IMR-90 (cell line): ENCODE data around the gene ANO1. TPM values are rescaled to one million over a fixed set of nuclear protein-coding genes. Genes with fewer than 3 reads are reported as not detected.

Experiments
- ATAC-seq: fragments of 200-7000 bp; cut with Tn5 transposase; 2 replicates; pipeline ENCODE4 v1.9.1; 2020; ENCODE audit warnings: low read depth, mild to moderate bottlenecking, moderate library complexity
- BruUV-seq: library from RNA; stranded (reverse); fragments of 400-500 nt; replicated peaks from 2 replicates; lab custom pipeline; 2021; lab: Mats Ljungman, UMichigan
- CTCF ChIA-PET: fragments of 300-600 bp; formaldehyde crosslinking; extraction: SDS; loops from one replicate; lab custom pipeline; 2021; ENCODE audit warnings: antibody characterized with exemption; lab: Yijun Ruan, JAX
- POLR2A ChIA-PET: fragments of 300-600 bp; sonication (Branson Sonifier 250); formaldehyde crosslinking; loops from one replicate; lab custom pipeline; 2022; ENCODE audit warnings: antibody characterized with exemption; ENCODE audit not compliant: unreplicated experiment; lab: Charles Lee
- DNase-seq: peaks from one replicate; pipeline ENCODE4 v3.0.0; 2013
- H2AFZ ChIP-seq: replicated peaks from 2 replicates; pipeline ENCODE3; 2013; ENCODE audit warnings: low read length, mild to moderate bottlenecking; ENCODE audit not compliant: poor library complexity
- H2AK5ac ChIP-seq: 2 replicates; pipeline ENCODE4 v1.6.1; 2013; ENCODE audit warnings: low read depth, low read length, inconsistent platforms
- H2AK9ac ChIP-seq: replicated peaks from 2 replicates; pipeline ENCODE3; 2013; ENCODE audit warnings: mild to moderate bottlenecking, low read depth, low read length, moderate library complexity; ENCODE audit not compliant: poor library complexity
- H2BK120ac ChIP-seq: 2 replicates; pipeline ENCODE4 v1.6.1; 2013; ENCODE audit warnings: low read depth, low read length, inconsistent platforms
- H2BK15ac ChIP-seq: 3 replicates; pipeline ENCODE4 v1.6.1; 2013; ENCODE audit warnings: low read depth, low read length, inconsistent platforms
- H2BK20ac ChIP-seq: 2 replicates; pipeline ENCODE4 v1.6.1; 2013; ENCODE audit warnings: low read depth, mild to moderate bottlenecking, inconsistent platforms, low read length, moderate library complexity
- H2BK5ac ChIP-seq: 2 replicates; pipeline ENCODE4 v1.6.1; 2013; ENCODE audit warnings: mild to moderate bottlenecking, low read depth, low read length, inconsistent platforms; ENCODE audit not compliant: poor library complexity, severe bottlenecking
- H3K14ac ChIP-seq: replicated peaks from 2 replicates; pipeline ENCODE4 v1.6.1; 2013; ENCODE audit warnings: low read depth, low read length, inconsistent platforms
- H3K18ac ChIP-seq: 2 replicates; pipeline ENCODE4 v1.6.1; 2013; ENCODE audit warnings: low read depth, low read length, control low read depth
- H3K23ac ChIP-seq: 2 replicates; pipeline ENCODE4 v1.6.1; 2013; ENCODE audit warnings: low read depth, low read length, inconsistent platforms
- H3K27ac ChIP-seq: 2 replicates; pipeline ENCODE4 v1.5.1; 2013; ENCODE audit warnings: mild to moderate bottlenecking, control low read depth, low read length; ENCODE audit not compliant: insufficient read depth
- H3K27me3 ChIP-seq: 2 replicates; pipeline ENCODE4 v1.6.1; 2013; ENCODE audit warnings: low read length; ENCODE audit not compliant: control insufficient read depth, insufficient read depth
- H3K36me3 ChIP-seq: 2 replicates; pipeline ENCODE4 v1.6.1; 2013; ENCODE audit warnings: low read length, mixed read lengths; ENCODE audit not compliant: control insufficient read depth, insufficient read depth
- H3K4ac ChIP-seq: 2 replicates; pipeline ENCODE4 v1.6.1; 2013; ENCODE audit warnings: low read depth, low read length, inconsistent platforms
- H3K4me1 ChIP-seq: 2 replicates; pipeline ENCODE4 v1.6.1; 2013; ENCODE audit warnings: low read length, mixed read lengths; ENCODE audit not compliant: control insufficient read depth, insufficient read depth
- H3K4me2 ChIP-seq: 2 replicates; pipeline ENCODE4 v1.6.1; 2013; ENCODE audit warnings: low read depth, mild to moderate bottlenecking, control low read depth, low read length, moderate library complexity
- H3K4me3 ChIP-seq: 2 replicates; pipeline ENCODE4 v1.5.1; 2013; ENCODE audit warnings: low read depth, mild to moderate bottlenecking, control low read depth, low read length, moderate library complexity; ENCODE audit not compliant: insufficient read depth
- H3K56ac ChIP-seq: 2 replicates; pipeline ENCODE4 v1.6.1; 2013; ENCODE audit warnings: low read length, inconsistent platforms; ENCODE audit not compliant: insufficient read depth; ENCODE audit errors: extremely low read depth
- H3K79me1 ChIP-seq, 2 experiments: 2 replicates each; pipeline ENCODE4 v1.6.1; 2013; ENCODE audit warnings: low read length in 2 of 2, inconsistent platforms in 1 of 2, low read depth in 1 of 2
- H3K9ac ChIP-seq: 2 replicates; pipeline ENCODE4 v1.6.1; 2013; ENCODE audit warnings: low read depth, low read length, control low read depth
- H3K9me1 ChIP-seq: 2 replicates; pipeline ENCODE4 v1.6.1; 2013; ENCODE audit warnings: low read length, inconsistent platforms; ENCODE audit not compliant: insufficient read depth
- H3K9me3 ChIP-seq: 2 replicates; pipeline ENCODE4 v1.6.1; 2013; ENCODE audit warnings: low read length; ENCODE audit not compliant: control insufficient read depth, insufficient read depth
- H4K20me1 ChIP-seq: 2 replicates; pipeline ENCODE4 v1.6.1; 2013; ENCODE audit warnings: low read length, inconsistent platforms; ENCODE audit not compliant: insufficient read depth
- H4K5ac ChIP-seq: 2 replicates; pipeline ENCODE4 v1.6.1; 2013; ENCODE audit warnings: mild to moderate bottlenecking, low read depth, low read length, control low read depth
- H4K8ac ChIP-seq, 2 experiments: 2 replicates each; pipeline ENCODE4 v1.6.1; 2013; ENCODE audit warnings: low read depth in 2 of 2, low read length in 2 of 2, control low read depth in 1 of 2, inconsistent platforms in 1 of 2
- H4K91ac ChIP-seq: 2 replicates; pipeline ENCODE4 v1.6.1; 2013; ENCODE audit warnings: low read depth, low read length, inconsistent platforms; ENCODE audit not compliant: insufficient read depth
- BHLHE40 ChIP-seq: fragments of 150-350 bp; IDR thresholded peaks from 2 replicates; pipeline ENCODE4 v1.6.1; 2016; ENCODE audit warnings: mild to moderate bottlenecking, low read depth, low read length
- CHD1 ChIP-seq: IDR thresholded peaks from 2 replicates; pipeline ENCODE4 v1.6.1; 2012; ENCODE audit warnings: low read depth, low read length, improper control_type of control experiment
- MXI1 ChIP-seq: IDR thresholded peaks from 2 replicates; pipeline ENCODE4 v1.6.1; 2012; ENCODE audit warnings: low read depth, mild to moderate bottlenecking, low read length, moderate library complexity, borderline replicate concordance
- NFE2L2 ChIP-seq: fragments of 150-350 bp; IDR thresholded peaks from 2 replicates; pipeline ENCODE4 v1.6.1; 2016; ENCODE audit warnings: low read depth, mild to moderate bottlenecking, low read length
- POLR2A ChIP-seq: IDR thresholded peaks from 2 replicates; pipeline ENCODE4 v1.6.1; 2012; ENCODE audit warnings: mild to moderate bottlenecking, low read depth, low read length
- RCOR1 ChIP-seq: IDR thresholded peaks from 2 replicates; pipeline ENCODE4 v1.6.1; 2012; ENCODE audit warnings: mild to moderate bottlenecking, low read length, improper control_type of control experiment; ENCODE audit not compliant: insufficient replicate concordance
- SMC3 ChIP-seq: fragments of 150-350 bp; IDR thresholded peaks from 2 replicates; pipeline ENCODE4 v1.6.1; 2016; ENCODE audit warnings: low read depth, mild to moderate bottlenecking, antibody characterized with exemption, low read length, moderate library complexity
- WGBS, 2 experiments: methylation state at CpG; one replicate each; pipeline versions ENCODE4 v1.1.5 to v1.1.7; 2013; ENCODE audit warnings: missing lambda C conversion rate in 2 of 2; ENCODE audit not compliant: insufficient read length in 1 of 2; ENCODE audit errors: extremely low coverage in 2 of 2; 5-methylcytosine and 5-hydroxymethylcytosine counted together
- dilution Hi-C: fragments of 300-500 bp; cut with HindIII; formaldehyde crosslinking; loops from one replicate; pipeline ENCODE4 v1.14.3; 2018; ENCODE audit warnings: low sequenced_read_pairs; ENCODE audit not compliant: unreplicated experiment
- in situ Hi-C: fragments of 300-500 bp; cut with MboI; formaldehyde crosslinking; loops from 3 replicates; pipeline ENCODE4 v1.14.3; 2019; ENCODE audit warnings: low sequenced_read_pairs, inconsistent platforms, mixed read lengths
- intact Hi-C: fragments of 100-400 bp; cut with micrococcal nuclease; formaldehyde crosslinking; loops from 2 replicates; pipeline ENCODE4 v1.10.0; 2022
- polyA plus RNA-seq, 3 experiments: library from polyadenylated mRNA; depleted of rRNA; stranded (reverse); fragments of >200 nt; gene quantifications; 2 replicates each; pipeline ENCODE4 v1.2.3, GENCODE V29; 2012; ENCODE audit warnings: low replicate concordance in 1 of 3
- total RNA-seq: library from RNA; depleted of rRNA; stranded (reverse); fragments of >200 nt; gene quantifications from 2 replicates; pipeline ENCODE4 v1.2.3, GENCODE V29; 2012

Gene ANO1
- total and polyA plus RNA-seq, 2 of the 4 experiments (the other 2 are of a cell fraction), result 4.1 to 10.7 TPM

DNA sequence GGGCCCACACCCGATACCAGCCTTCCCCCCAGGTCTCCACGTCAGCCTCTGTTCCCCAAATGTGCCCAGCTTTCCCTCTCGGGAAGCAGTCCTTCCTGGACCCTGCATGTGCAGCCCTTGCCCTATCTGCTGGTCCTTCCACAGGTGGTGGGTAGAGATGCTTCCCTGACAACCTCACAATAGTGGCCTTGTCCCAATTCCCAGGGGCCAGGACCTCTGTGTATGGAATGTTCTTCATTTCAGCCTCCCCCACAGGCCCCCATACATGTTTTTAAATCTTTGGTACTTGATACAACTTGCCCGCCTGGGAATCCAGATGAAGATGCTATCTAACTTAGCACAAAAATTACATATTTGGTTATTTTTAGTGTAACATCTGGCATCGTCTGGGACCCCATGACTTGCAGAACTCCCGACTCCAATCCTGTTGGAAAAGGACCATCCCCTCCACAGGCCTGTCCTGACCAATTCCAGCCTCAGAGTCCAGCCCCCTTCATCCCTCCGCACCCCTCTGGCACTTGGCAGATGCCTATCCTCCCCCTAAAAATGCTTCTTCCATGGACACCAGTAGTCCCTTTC is 39.5 kb downstream of the ANO1 start:
- Histone ChIP-seq H3K79me1 (no peaks in the 10 kb centered on the region), H3K9ac (no peak overlapping the region), H4K91ac (no peak overlapping the region), H3K4me3 (no peak overlapping the region), H2BK120ac (no peak overlapping the region), H3K9me1 (no peaks in the 10 kb centered on the region), H3K4me2 (no peak overlapping the region), H4K20me1 (no peaks in the 10 kb centered on the region), H3K23ac (no peak overlapping the region), H2AFZ (no peak overlapping the region), H2BK20ac (no peak overlapping the region), H3K9me3 (no peaks in the 10 kb centered on the region), H3K18ac (no peak overlapping the region), H2AK5ac (no peak overlapping the region), H3K27me3 (no peaks in the 10 kb centered on the region), H2AK9ac (peak overlapping the region; percentile 42), H4K8ac (no peak overlapping the region), H3K4ac (no peak overlapping the region), H3K4me1 (no peaks in the 10 kb centered on the region), H3K56ac (no peak overlapping the region), H3K36me3 (no peaks in the 10 kb centered on the region), H2BK15ac (no peak overlapping the region), H3K27ac (no peak overlapping the region), H2BK5ac (no peak overlapping the region), H4K5ac (no peak overlapping the region), H3K14ac (no peak overlapping the region)
- intact Hi-C loops (no loop called here), in situ Hi-C loops (no loop called here), dilution Hi-C loops (no loop called here)
- WGBS, 2 experiments, result 93% methylated on average over 3 of the region's 7 CpGs; no CpG with 5 or more reads in 1 of the 2 experiments
- TF ChIP-seq MXI1 (no peak), SMC3 (no peak), CHD1 (no peak), BHLHE40 (no peak), RCOR1 (no peak), NFE2L2 (no peak), POLR2A (no peak)
- no TSS peak for BruUV-seq
- POLR2A ChIA-PET, result no interaction called here
- ATAC-seq (no peak), DNase-seq (no peak)
- CTCF ChIA-PET, result interaction anchor here (0.6 kb wide), 1 partner anchor 207 kb away, joined by 4 read pairs; no protein-coding TSS in a partner anchor
